HAP-1 (cell line): ENCODE measurements around the gene G6PC2.
A peak's percentile ranks its signal among the peaks of the same experiment; 100 is the strongest.
"Not testable (repeated sequence)": the region's sequence is repeated elsewhere in the genome, so short reads cannot be mapped to it uniquely, and the experiment has no call there.

Source experiments
- DNase-seq, 2 experiments: peaks; one replicate each; pipeline ENCODE4 v3.0.0-alpha.2; 2016 to 2020; ENCODE audit warnings: low spot score in 2 of 2
- H3K27me3 ChIP-seq: fragments of 250-450 bp; sonication (Bioruptor Pico); 2 replicates; pipeline ENCODE4 v1.5.1; 2020; ENCODE audit warnings: low read depth, mild to moderate bottlenecking, moderate library complexity
- H3K36me3 ChIP-seq: fragments of 250-450 bp; sonication (Bioruptor Pico); replicated peaks from 2 replicates; pipeline ENCODE4 v1.5.1; 2020; ENCODE audit warnings: mild to moderate bottlenecking
- H3K4me1 ChIP-seq: fragments of 250-450 bp; sonication (Bioruptor Pico); 2 replicates; pipeline ENCODE4 v1.5.1; 2020; ENCODE audit warnings: mild to moderate bottlenecking
- H3K4me3 ChIP-seq: fragments of 250-450 bp; sonication (Bioruptor Pico); 2 replicates; pipeline ENCODE4 v1.5.1; 2020; ENCODE audit warnings: mild to moderate bottlenecking, moderate library complexity
- H3K9me3 ChIP-seq: fragments of 250-450 bp; sonication (Bioruptor Pico); 2 replicates; pipeline ENCODE4 v1.5.1; 2020; ENCODE audit warnings: mild to moderate bottlenecking, moderate library complexity
- in situ Hi-C: fragments of 300-500 bp; cut with MboI; formaldehyde crosslinking; loops from 3 replicates; pipeline ENCODE4 v1.14.3; 2020; ENCODE audit warnings: low sequenced_read_pairs, inconsistent platforms, mixed read lengths

The G6PC2 gene

DNA sequence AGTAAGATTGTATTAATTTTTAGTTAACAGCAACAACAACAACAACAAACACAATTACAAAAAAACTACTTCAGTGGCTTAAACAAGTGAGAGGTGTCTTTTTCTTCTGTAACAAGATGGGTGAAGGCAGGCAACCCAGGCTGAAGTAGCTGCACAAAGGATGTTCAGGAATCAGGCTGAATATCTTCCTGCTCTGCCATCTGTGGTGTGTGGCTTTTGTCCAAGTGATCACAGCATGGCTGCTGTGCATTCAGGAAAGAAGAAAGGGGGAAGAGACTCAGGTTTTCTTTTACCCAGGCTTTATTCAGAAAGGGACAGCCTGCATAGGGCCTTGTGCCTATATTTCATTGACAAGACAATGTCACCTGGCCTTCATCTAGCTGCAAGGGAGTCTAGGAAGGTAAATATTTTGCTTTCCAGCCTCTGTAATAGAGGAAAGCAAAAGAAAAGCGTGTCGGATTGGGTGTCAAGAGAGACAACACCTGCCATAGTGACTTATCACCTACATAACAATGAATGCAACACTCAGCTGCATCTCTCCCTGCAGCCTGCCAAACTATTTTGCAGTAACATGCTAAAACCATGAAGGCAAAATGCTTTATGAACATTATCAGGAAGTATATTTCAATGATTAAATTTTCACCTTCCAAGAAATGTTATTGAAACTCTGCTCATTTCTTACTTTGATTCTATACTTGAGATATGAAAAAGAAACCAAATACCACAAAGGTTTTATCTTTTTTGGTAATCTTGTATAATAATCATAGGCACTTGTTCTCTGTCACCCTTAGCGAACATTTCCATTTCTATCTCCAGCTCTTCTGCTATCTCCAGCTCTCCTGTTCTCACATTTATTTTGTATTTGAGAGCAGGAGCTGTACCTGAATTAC lies 14.6 kb downstream of the G6PC2 start:
- Histone ChIP-seq H3K36me3 (no peaks in the 10 kb centered on the region), H3K9me3 (no peaks in the 10 kb centered on the region), H3K4me1 (no peaks in the 10 kb centered on the region), H3K27me3 (0 out of 2 replicates have a peak, but pooled peaks cover 3% of the 10 kb centered on the region), H3K4me3 (no peak overlapping the region)
- no peak for DNase-seq
- in situ Hi-C loops: loop anchor here (5.0 kb wide), 1 partner anchor 568 kb away; no protein-coding TSS in a partner anchor

DNA sequence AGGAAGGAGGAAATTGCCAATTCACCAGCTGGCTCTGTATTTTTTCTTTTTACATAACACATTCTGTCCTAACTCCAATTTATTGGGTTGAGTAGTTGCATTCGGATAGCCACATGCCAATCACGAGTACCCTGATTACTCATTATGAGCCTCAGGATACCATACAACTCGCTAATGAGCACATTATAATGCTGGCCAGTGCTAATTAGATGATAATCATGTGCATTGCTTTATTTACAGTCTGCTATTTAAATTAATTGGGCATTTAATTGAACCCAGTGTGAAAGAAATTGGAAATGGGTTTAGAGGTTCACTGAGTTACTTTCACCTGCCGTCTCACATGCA lies 15.2 kb downstream of the G6PC2 start:
- Histone ChIP-seq H3K4me1 (no peaks in the 10 kb centered on the region), H3K36me3 (no peaks in the 10 kb centered on the region), H3K9me3 (no peaks in the 10 kb centered on the region), H3K27me3 (0 out of 2 replicates have a peak, but pooled peaks cover 3% of the 10 kb centered on the region), H3K4me3 (no peak overlapping the region)
- in situ Hi-C loops: loop anchor here (5.0 kb wide), 1 partner anchor 569 kb away; no protein-coding TSS in a partner anchor
- no peak for DNase-seq

DNA sequence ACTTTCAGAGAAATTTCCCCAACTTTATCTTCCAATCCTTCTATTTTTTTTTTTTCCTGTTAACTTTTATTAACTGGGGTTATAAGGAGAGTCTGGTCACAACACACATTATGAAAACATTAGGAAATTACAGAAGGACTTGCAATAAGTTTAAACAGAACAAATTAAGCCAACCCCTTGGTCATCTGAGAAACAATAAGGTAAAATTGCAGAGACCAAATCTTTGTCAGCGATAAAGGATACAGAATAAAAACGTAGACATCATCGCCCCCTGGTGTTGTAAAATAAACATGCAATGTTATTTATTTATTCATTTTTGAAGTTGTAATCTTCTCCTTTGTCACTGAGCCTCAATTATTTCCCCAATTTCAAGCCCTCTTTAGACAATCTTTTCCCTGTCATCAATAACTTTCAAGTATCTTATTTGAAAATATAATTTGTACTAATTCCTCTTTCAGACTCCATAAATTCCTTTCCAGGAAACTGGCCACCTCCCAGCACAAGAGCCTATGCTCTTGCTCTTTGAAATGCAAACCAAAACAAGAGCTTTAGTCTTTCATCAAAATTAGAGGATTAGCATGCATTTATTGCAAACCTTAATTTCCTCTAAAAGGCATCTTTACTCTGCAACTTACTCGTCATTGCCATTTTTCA lies 19.5 kb downstream of the G6PC2 start:
- DNase-seq: peak in 1 of 2 experiments; percentile 49
- Histone ChIP-seq H3K27me3 (peaks cover 15% of the 10 kb centered on the region), H3K9me3 (no peaks in the 10 kb centered on the region), H3K4me1 (no peaks in the 10 kb centered on the region), H3K36me3 (no peaks in the 10 kb centered on the region), H3K4me3 (no peak overlapping the region)
- in situ Hi-C loops: loop anchor here (10.0 kb wide), 1 partner anchor 146 kb away; no protein-coding TSS in a partner anchor

DNA sequence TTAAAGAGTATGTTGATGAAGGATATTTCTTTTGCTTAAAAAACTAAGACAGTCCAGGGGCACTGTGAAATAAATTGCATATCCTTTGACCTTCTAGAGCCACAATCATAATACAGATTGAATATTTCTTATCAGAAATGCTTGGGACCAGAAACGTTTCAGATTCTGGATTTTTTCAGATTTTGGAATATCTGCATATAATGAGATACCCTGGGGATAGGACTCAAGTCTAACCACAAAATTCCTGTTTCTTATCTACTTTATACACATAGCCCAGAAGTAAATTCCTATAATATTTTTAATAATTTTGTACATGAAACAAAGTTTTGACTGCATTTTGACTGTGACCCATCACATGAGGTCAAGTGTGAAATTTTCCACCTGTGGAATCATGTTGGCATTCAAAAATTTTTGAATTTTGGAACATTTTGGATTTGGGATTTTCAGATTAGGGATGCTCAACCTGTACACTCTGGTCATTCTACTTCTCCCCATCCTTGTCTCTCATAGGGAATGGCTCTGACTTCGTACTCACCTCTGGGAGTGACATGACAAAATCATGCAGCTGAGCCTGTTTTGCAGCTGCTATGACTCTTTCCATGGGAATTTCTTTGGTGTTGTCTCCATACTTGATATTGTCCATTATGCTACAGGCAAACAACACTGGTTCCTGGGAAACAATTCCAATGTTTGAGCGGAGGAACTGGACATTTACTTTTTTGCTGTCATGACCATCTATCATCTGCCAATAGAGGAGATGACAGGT lies 25.7 kb downstream of the G6PC2 start:
- Histone ChIP-seq H3K4me3 (no peak overlapping the region), H3K36me3 (no peaks in the 10 kb centered on the region), H3K4me1 (no peaks in the 10 kb centered on the region), H3K27me3 (peaks cover 24% of the 10 kb centered on the region), H3K9me3 (no peaks in the 10 kb centered on the region)
- in situ Hi-C loops: loop anchor here (10.0 kb wide), 1 partner anchor 152 kb away; no protein-coding TSS in a partner anchor
- no peak for DNase-seq

DNA sequence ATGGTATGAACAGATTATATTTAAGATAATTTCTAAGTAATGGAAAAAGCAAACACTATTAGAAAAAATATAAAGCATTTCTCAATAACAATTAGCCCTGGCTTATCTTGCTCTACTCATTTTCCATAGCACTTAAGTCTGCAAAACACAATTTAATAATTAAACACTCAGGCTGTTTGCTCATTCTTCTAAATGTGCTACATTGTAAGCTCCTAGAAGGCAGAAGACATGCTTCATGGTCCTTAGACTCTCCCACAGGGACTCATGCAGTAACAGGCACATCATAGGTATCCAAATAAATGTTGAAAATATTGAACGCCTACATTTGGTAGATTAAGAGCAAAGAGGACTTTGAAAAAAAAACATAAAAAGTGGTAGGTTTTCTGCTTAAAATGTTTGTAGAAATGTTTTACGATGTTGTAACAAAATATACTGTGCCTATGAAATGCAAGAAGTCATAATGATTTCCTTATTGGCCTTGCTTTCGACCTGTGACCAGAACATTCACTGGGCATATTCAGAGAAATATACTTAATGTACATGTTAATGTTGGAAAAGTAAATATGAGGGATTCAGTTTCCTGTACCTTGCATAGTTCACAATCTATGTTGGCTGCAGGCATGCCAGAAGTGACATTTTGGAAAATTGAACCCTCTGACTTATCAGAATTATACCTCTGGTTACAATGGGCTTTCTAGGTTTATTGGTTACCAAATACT lies 27.2 kb downstream of the G6PC2 start:
- DNase-seq: no peak
- in situ Hi-C loops: loop anchor here (10.0 kb wide), 1 partner anchor 153 kb away; no protein-coding TSS in a partner anchor
- Histone ChIP-seq H3K4me3 (no peak overlapping the region), H3K36me3 (no peaks in the 10 kb centered on the region), H3K9me3 (no peaks in the 10 kb centered on the region), H3K27me3 (peaks cover 21% of the 10 kb centered on the region), H3K4me1 (no peaks in the 10 kb centered on the region)

DNA sequence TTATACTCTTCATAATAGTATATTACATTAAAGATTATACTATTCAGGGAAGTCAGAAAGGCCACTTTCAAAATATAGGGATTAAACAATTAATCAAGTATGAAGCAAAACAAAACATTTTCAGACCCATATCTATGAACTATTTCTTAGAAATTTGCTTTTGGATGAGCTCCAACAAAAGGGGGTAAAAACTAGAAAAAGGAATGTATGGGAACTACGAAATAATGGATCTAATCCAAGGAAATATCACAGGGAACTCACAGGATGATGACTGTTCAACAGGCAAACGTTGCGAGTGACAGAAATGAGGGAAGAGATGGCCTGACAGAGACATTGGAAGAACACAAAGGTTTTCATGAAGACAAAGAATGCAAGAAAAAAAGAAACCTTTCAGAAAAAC lies 27.9 kb downstream of the G6PC2 start:
- peaks cover 21% of the 10 kb centered on the region for H3K27me3 ChIP-seq
- H3K4me3 ChIP-seq: no peak overlapping the region
- H3K4me1 ChIP-seq: no peaks in the 10 kb centered on the region
- in situ Hi-C loops: loop anchor here (10.0 kb wide), 1 partner anchor 154 kb away; no protein-coding TSS in a partner anchor
- no peaks in the 10 kb centered on the region for H3K36me3 ChIP-seq
- no peaks in the 10 kb centered on the region for H3K9me3 ChIP-seq
- no peak for DNase-seq

DNA sequence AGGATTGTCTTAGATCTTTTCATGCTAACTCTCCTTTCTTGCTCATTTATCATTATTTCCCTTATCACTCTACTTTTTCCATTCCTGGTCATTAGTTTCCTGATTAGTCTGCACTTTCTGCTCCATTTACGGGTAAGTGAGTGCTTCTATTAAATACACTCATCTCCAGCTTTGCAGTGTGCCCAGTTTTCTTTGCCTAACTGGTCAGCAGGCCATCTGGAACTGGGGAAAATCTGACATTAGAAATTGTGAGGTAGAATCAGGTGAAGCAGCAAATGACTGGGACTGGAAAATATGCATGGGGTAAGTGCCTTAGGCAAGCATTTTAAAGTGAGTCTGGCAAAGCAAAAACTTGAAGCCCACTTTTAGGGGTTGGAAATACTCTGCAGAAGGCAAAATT lies 29.2 kb downstream of the G6PC2 start:
- H3K4me3 ChIP-seq: no peak overlapping the region
- peaks cover 15% of the 10 kb centered on the region for H3K27me3 ChIP-seq
- no peak for DNase-seq
- H3K4me1 ChIP-seq: no peaks in the 10 kb centered on the region
- H3K9me3 ChIP-seq: no peaks in the 10 kb centered on the region
- no peaks in the 10 kb centered on the region for H3K36me3 ChIP-seq
- in situ Hi-C loops: no loop called here

DNA sequence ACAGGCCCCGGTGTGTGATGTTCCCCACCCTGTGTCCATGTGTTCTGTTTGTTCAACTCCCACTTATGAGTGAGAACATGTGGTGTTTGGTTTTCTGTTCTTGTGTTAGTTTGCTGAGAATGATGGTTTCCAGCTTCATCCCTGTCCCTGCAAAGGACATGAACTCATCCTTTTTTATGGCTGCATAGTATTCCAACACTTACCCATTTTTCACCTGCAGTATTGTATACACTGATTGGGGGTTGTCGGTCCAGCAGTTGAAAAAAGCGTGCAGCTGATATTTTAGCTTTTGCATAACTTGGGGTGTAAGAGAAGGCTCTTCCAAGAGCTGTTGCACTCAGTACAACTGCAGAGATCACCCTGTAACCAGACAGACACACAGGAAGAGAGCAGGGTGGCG lies 31.1 kb downstream of the G6PC2 start:
- DNase-seq, H3K9me3 ChIP-seq, H3K36me3 ChIP-seq, in situ Hi-C loops, H3K4me3 ChIP-seq, H3K4me1 ChIP-seq: not testable (repeated sequence)
- H3K27me3 ChIP-seq: peaks cover 12% of the 10 kb centered on the region

DNA sequence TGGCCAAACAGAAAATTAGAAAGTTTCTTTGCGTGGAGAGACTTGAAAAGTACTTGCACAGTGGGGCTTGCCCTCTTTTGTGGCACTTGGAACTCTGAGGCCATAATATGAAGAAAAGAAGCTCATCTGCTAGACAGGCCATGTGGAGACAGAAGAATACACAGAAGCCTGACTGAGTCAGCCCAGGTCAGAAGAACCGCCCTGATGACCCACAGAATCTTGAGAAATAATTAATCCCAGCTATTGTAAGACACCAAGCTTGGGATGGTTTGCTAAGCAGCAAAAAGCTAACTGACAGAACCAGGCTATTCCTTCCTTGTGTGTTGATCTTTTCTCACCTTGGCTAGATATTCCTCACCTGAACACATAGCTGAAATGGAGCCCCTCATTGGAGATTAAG lies 33.7 kb downstream of the G6PC2 start:
- Histone ChIP-seq H3K27me3 (peaks cover 5% of the 10 kb centered on the region), H3K9me3 (no peaks in the 10 kb centered on the region), H3K36me3 (no peaks in the 10 kb centered on the region), H3K4me3 (no peak overlapping the region), H3K4me1 (no peaks in the 10 kb centered on the region)
- in situ Hi-C loops: no loop called here
- DNase-seq: no peak

DNA sequence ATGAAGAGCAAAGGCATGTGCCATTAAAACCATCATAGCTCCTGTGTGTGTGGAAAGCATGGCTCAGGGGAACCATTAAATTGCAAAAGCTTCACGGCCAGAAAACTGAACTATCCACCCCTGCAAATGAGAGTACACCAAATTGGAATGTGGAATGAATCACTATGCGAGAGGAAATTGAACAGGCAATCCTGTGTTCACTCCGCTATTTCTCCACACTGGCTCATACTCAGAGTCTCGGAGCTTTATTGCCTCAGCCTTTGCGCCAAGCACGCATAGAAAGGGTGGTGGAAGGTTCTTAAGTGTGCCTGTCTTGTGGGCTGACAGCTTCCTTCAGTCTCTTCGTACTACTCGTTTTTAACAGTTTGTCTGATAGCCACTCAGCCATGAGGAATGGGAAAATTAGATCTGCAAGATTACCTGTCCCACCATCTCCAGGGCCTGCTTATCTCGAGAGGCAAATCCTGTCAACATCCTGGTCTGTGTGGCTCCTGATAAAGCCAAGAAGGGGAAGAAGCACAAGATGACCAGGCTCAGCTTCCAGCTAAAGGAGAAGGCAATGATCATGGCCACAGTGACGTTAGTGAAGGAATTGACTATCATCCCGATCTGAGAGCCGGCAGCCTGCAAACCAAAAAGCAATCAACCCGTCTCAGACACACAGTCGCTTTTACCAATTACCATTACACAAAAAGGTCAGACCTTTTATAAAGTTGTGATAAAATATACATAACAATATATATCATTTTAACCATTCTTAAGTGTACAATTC lies 34.9 kb downstream of the G6PC2 start:
- in situ Hi-C loops: no loop called here

DNA sequence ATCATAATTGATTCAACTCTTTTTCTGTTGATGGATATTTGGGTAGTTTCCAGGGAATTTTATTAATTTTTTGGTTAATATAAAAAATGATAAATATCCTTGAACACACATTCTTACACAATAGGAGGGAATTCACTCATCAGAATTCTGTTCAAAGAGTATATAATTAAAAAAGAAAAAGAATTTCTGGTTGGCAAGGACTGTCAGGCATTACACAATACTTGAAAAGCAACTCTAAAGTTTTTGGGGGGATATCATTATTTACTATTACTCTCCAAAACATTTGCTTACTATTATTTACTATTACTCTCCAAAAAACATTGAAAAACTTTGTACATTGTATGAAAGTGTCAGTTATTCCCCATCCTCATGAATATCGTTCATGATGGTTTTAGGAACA lies 38.0 kb downstream of the G6PC2 start:
- H3K36me3 ChIP-seq: no peaks in the 10 kb centered on the region
- in situ Hi-C loops: no loop called here
- H3K27me3 ChIP-seq: peaks cover 13% of the 10 kb centered on the region
- H3K9me3 ChIP-seq: no peaks in the 10 kb centered on the region
- H3K4me1 ChIP-seq: no peaks in the 10 kb centered on the region
- no peak overlapping the region for H3K4me3 ChIP-seq
- DNase-seq: no peak

More for the DNA sequence above, 34.9 kb downstream of the G6PC2 start:
- Histone ChIP-seq H3K36me3 (no peaks in the 10 kb centered on the region), H3K4me3 (no peak overlapping the region), H3K27me3 (no peaks in the 10 kb centered on the region), H3K4me1 (no peaks in the 10 kb centered on the region), H3K9me3 (no peaks in the 10 kb centered on the region)
- DNase-seq: peak in 1 of 2 experiments; percentile 12

DNA sequence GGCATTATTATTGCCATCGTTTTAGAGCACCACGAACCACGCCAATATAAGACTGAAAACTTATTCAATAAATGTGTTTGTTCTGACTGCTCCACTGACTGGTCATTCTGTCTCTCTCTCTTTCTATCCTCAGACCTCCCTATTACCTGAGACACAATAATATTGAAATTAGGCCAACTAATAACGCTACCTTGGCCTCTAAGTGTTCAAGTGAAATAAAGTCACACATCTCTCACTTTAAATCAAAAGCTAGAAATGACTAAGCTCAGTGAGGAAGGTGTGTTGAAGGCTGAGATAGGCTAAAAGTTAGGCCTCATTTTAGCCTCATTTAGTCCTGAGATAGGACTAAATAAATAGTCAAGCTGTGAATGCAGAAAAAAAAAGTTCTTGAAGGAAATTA lies 38.8 kb downstream of the G6PC2 start:
- H3K4me1 ChIP-seq: no peaks in the 10 kb centered on the region
- no peaks in the 10 kb centered on the region for H3K36me3 ChIP-seq
- peaks cover 17% of the 10 kb centered on the region for H3K27me3 ChIP-seq
- no peak overlapping the region for H3K4me3 ChIP-seq
- in situ Hi-C loops: no loop called here
- DNase-seq: no peak
- no peaks in the 10 kb centered on the region for H3K9me3 ChIP-seq
